ENCODE measurements around the gene PPFIA3.

GRCh38 chr19:49120325-49120683 lies 960 bp downstream of the PPFIA3 start:
- TF ChIP-seq CTCF (IDR thresholded peaks at IDR 0.05) (no peak), POLR2A (IDR thresholded peaks at IDR 0.05) (no peak)

Measured in body of pancreas (tissue), 4 donors.